ENCODE data around the gene GXYLT2.

GXYLT2 gene

GRCh38 chr3:72900048-72900447 is 12.2 kb downstream of the GXYLT2 start:
- no peak for DNase-seq (ENCODE audit: low read depth)
- TF ChIP-seq CTCF (conservative IDR thresholded peaks at IDR 0.05; ENCODE audit: control insufficient read depth, insufficient read depth, low read depth, low read length), result no peak
- H3K4me3 ChIP-seq (ENCODE audit: control insufficient read depth, low read depth, low read length), result no peak overlapping the region

DNA sequence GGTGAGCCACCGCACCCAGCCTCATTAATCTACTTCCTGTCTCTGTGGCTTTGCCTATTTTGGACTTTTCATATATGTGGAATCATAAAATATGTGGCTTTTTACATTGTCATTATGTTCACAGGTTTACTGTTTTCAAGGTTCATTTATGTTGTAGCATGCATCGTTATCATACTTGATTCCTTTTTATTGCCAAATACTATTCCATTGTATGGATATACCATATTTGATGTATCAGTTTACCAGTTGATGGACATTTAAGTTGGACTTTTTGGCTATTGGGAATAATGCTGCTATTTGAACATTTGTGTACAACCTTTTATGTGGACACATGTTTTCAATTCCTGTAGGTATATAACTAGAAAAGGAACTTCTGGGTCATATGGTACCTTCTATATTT is 14.0 kb downstream of the GXYLT2 start:
- H3K4me3 ChIP-seq (ENCODE audit: control insufficient read depth, low read depth, low read length), result no peak overlapping the region
- DNase-seq (ENCODE audit: low read depth), result no peak
- TF ChIP-seq CTCF (conservative IDR thresholded peaks at IDR 0.05; ENCODE audit: control insufficient read depth, insufficient read depth, low read depth, low read length), result no peak

GRCh38 chr3:72903004-72903403 is 15.2 kb downstream of the GXYLT2 start:
- no peak overlapping the region for H3K4me3 ChIP-seq (ENCODE audit: control insufficient read depth, low read depth, low read length)
- no peak for TF ChIP-seq CTCF (conservative IDR thresholded peaks at IDR 0.05; ENCODE audit: control insufficient read depth, insufficient read depth, low read depth, low read length)
- DNase-seq (ENCODE audit: low read depth), result peak; percentile 88

DNA sequence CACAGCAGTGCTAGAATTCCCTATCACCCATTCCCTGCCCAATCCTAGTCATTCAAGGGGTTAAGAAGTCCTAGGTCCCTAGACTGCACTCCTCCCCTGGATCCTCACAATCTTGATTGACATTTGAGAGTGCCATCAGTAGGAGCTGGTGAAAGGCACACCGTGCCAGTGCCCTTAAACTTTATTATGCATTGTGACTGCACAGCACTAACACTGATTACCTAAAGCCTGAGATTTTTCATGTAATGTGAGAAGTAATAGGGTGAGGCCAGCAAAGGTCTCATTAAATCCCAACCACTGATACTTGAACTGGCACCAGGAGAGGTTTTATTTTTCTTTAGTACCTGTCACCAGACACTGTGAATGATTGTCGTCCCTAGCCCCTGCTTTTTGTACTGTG is 16.3 kb downstream of the GXYLT2 start:
- no peak overlapping the region for H3K4me3 ChIP-seq (ENCODE audit: control insufficient read depth, low read depth, low read length)
- DNase-seq (ENCODE audit: low read depth), result no peak
- no peak for TF ChIP-seq CTCF (conservative IDR thresholded peaks at IDR 0.05; ENCODE audit: control insufficient read depth, insufficient read depth, low read depth, low read length)

DNA sequence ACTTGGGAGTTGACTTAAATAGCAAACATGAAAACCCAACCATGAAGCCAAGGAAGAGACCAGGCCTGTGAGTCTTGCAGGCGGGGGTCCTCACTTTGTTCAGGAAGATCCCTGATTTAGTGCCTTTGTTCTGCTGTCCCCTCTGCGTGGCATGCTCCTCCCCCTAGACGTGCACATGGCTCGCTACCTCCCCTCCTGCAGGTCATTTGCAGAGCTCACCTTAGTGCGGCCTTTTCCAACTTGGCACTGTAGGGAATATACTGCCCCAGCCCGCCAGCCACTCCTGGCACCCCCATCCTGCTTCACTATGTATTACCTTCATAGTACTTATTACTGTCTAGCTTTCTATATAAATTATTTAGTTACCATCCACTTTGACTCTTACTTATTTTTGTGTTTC is 18.3 kb downstream of the GXYLT2 start:
- no peak overlapping the region for H3K4me3 ChIP-seq (ENCODE audit: control insufficient read depth, low read depth, low read length)
- no peak for TF ChIP-seq CTCF (conservative IDR thresholded peaks at IDR 0.05; ENCODE audit: control insufficient read depth, insufficient read depth, low read depth, low read length)
- DNase-seq (ENCODE audit: low read depth), result no peak

GRCh38 chr3:72907131-72907711 is 19.4 kb downstream of the GXYLT2 start:
- no peak for TF ChIP-seq CTCF (conservative IDR thresholded peaks at IDR 0.05; ENCODE audit: control insufficient read depth, insufficient read depth, low read depth, low read length)
- H3K4me3 ChIP-seq (ENCODE audit: control insufficient read depth, low read depth, low read length), result no peak overlapping the region
- DNase-seq (ENCODE audit: low read depth), result peak; percentile 94

Data from fibroblast of mammary gland (primary cell).